Endothelial cell of hepatic sinusoid (primary cell): ENCODE measurements around the gene MON1A.

Experiments used
- in situ Hi-C: cut with HindIII; loops from 2 replicates; pipeline ENCODE4 v1.10.0; 2017; ENCODE audit warnings: low sequenced_read_pairs

MON1A gene

DNA sequence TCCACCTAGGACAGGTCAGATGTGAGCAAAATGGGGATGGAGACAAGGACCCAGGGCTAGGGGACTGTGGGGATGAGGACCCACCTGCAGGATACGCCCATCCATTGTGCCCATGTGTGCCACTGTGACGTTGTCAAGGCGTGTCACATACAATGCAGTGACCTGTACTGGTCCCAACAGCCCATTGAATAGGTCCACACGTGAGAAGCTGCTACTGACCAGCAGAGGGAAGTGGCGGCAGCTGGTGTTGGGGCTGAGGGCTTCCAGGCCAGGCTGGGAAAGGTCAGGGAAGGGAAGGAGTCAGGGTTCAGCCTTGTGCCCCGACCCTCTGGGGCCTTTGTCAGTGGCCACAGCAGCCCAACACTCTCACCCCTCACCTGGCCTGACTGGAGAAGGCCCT is 30.6 kb downstream of the MON1A start:
- in situ Hi-C loops, result no loop called here

DNA sequence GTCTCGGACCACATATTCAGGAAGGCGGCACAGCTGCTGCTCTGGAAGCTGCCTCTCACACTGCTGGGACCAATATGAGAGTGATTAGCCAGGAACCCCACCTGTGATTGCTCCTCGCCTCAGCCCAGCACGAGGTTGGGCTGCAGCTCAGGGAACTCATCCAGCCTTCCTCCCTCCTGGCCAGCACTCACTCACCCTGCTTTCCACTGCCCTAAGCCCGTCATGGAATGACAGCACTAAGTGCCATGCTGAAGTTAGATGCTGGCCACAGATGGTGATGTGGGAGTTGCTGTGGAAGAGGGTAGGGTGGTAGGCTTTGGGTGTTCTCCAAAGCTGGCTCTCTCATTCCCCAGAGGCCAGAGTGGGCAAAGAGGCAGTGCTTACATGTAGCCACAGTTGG is 33.3 kb downstream of the MON1A start:
- in situ Hi-C loops, result no loop called here

GRCh38 chr3:49895791-49896190 is 33.8 kb downstream of the MON1A start:
- in situ Hi-C loops, result no loop called here

DNA sequence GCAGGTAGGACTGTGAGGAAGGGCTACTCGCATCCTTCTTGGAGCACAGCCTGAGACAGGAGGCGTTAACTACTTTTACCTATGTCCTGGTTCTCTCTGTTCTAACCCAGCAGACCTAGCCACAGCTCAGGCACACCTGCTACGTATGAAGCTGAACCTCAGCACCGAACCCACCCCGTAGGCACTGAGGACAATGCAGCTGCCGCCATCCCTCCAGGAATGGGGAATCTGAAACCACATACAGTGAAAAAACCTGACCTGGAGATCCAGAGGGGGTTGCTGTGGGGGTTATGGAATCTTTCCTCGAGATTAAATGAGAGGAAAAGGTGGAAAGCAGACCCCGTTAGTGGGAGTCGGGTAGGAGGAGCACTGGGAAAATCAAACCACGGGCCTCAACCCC is 40.3 kb downstream of the MON1A start:
- in situ Hi-C loops, result no loop called here

- in situ Hi-C loops, result no loop called here
Observed at GRCh38 chr3:49886922-49887265, 42.7 kb downstream of the MON1A start.

- in situ Hi-C loops, result no loop called here
Observed at GRCh38 chr3:49883998-49884397, 45.6 kb downstream of the MON1A start.

- in situ Hi-C loops, result no loop called here
Observed at GRCh38 chr3:49882166-49882565, 47.4 kb downstream of the MON1A start.

DNA sequence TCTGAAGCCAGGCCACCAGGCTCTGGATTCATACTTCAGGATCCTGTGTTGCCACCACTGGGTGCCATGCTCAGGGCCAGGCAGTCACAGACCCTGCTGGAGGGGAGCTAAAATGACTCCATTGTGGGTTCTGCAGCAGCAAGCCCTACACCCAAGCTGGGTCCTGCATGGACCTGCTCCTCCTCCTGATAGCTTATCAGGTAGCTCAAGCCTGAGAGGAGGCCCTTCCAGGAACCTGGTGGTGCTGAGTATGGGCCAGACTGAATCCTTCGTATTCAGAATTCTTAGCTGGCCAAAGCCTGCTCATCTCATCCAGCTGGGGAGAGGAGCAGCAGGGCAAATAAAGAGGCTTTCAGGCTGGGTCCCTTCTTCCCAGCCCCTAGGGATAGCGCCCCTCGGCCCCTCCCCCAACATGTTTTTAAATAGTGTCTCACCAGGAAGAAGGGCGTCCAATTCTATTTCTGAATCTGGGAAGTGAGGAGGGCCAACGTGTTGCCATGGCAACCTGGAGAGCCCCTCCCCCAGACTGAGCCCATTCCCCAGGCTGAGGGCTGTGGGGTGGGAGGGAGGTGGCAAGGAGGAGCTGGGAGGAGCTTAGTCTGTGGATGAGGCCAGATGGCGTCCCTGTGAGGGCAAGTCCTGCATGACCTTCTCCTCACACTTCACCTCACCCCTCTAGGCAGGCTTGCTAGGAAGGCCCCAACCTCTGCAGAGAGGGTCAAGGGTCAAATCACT is 48.9 kb downstream of the MON1A start:
- in situ Hi-C loops, result no loop called here

DNA sequence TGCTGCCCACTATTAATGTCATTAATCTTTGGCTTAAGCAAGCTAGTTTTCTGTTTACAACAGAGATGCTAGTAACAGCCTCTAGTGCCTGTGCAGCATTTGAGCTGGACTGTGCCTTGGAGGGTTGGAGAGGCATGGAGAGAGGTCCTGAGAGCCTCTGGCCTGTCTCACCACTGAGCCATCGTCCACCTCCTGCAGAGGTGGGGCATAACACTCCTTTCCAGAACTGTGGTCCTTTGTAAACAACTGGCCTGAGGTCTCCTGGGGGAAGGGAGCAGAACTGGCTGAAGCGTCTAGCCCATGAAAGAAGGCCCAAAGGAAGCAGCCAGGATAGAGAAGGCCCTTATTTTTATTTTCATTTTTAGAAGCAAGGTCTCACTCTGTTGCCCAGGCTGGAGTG is 49.9 kb downstream of the MON1A start:
- in situ Hi-C loops, result no loop called here

DNA sequence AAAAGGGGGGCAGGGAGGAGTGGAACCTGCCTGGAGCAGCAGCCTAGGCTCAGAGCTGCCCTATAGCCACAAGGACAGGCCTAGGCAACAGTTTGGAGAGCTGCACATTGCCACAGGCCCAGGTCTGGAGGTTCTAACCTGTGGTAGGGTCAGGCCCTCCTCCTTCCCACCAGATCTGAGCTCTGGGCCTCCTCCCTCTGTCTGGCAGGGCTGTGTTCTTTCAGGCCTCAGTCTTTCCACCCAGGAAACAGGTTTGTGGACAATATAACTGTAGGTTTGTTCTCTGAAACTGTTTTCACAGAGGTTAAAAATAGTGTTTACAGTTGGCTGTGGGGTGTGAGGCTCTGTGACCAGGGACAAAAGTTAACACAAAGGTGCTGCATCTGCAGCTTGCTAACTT is 50.9 kb downstream of the MON1A start:
- in situ Hi-C loops, result no loop called here

- in situ Hi-C loops, result no loop called here
Observed at GRCh38 chr3:49877716-49878115, 51.9 kb downstream of the MON1A start.

GRCh38 chr3:49876567-49876966 is 53.0 kb downstream of the MON1A start:
- in situ Hi-C loops, result no loop called here

- in situ Hi-C loops, result loop anchor here (25.0 kb wide), 2 partner anchors 89 to 164 kb away; no protein-coding TSS in a partner anchor
Observed at GRCh38 chr3:49873623-49874022, 56.0 kb downstream of the MON1A start.

DNA sequence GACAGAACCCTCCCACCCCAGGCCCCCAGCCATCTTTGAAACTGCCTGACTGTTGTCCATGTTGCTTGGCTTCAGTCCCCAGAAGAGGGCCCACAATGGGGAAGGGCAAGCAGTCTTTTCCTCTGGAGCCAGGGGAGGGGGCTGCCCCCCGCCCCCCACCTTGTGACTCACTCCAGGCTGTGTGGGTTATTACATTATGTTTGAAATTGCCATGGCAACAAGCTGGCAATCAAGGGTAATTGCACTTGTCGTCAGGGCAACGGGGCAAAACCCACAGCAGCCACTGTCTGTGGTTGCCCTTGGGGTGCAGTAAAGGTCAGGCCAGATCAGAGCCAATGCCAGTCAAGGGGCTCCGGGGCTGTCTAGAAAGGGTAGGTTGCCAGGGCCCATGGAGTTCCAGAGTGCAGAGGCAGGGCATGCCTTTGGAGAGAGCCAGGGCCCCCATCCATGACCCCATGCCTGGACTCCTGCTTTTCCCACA is 56.8 kb downstream of the MON1A start:
- in situ Hi-C loops, result loop anchor here (25.0 kb wide), 2 partner anchors 89 to 164 kb away; no protein-coding TSS in a partner anchor

DNA sequence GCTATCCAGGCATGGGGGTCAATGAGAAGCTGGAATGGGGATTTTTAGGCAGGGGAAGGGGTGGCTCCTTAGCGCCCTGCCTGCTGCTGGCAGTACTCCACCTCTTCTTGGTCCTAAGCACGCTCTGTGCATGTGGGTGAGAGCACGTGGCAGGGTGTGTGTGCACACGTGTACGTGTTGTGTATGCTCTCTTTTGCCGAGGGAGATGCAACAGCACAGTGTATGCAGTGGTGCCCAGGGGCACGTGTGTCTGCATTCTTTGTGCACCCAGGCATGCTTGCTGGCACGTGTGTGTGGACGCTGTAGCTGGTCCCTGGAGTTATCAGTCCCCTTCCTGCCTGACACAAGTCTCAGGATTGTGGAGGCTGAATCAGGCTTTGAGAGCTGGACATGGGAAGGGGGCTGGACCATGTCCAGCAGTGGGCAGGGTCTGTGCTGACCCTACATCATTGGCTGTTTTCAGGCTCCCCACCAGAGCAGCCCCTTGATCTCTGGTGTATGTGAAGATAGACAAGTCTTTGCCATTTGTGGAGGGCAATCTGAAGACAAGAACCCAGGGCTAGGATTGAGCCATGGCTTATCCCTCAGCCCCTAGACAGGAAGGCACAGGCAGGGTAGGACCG is 58.0 kb downstream of the MON1A start:
- in situ Hi-C loops, result loop anchor here (25.0 kb wide), 2 partner anchors 91 to 166 kb away; no protein-coding TSS in a partner anchor

DNA sequence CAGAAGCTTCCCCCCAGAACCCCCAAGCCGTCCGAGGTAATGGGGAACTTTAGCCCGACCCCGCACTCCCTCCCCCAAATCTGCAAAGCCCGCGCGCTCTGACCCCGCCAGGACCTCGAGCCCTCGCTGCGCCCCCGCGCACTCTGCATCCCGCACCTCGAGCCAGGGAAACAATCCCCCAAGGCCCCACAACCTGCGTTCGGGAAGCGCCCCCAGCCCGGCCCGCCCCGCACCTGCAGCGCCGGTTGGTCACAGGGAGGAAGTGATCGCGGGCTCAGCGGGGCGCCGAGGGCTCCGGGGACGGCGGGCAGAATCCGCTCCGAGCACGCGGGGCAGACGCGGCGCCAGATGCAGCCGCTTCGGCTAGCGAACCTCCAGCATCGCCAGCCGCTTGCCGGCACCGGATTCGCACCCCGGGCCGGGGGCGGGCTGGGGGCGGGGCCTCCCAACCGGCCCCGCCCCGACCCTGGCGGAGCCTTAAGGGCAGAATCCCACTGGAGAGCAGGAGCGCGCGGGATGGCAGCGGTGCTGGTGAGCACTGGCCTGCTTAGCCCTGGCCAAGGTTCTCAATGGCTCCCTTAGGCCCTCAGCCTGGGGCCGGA is 60.0 kb downstream of the MON1A start, which contains the start of gene CAMKV:
TSS of gene CAMKV (minus strand) at position 382 of the 602 bp plus-strand sequence. CDS start 7,518 bp downstream, outside the sequence.
- in situ Hi-C loops, result loop anchor here (10.0 to 25.0 kb wide), 5 partner anchors 93 to 315 kb away; no protein-coding TSS in a partner anchor

GRCh38 chr3:49868862-49869466 is 60.6 kb downstream of the MON1A start:
- in situ Hi-C loops, result loop anchor here (10.0 to 25.0 kb wide), 5 partner anchors 93 to 316 kb away; no protein-coding TSS in a partner anchor

DNA sequence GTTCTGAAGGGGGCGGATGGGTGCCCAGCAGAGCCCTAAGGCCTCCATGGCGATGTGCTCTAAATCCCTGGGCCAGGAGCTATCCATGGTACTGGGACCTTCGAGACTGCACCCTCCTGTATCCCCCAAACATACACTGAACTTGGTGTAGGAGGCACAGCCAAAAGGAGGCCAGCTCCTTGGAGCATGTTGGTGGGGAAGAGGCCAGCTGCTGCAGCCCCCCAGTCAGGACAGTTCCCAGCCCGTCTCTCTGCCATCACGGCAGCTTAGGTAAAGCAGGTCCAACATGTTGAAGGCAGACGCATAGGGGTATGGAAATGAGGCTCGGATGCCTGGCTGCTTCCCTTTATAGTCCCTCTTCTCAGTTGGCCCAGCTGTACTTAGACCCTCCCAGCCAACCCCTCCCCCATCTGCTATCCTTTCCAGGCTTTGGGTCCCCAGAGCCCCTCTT is 61.7 kb downstream of the MON1A start:
- in situ Hi-C loops, result loop anchor here (10.0 to 25.0 kb wide), 5 partner anchors 93 to 317 kb away; no protein-coding TSS in a partner anchor

DNA sequence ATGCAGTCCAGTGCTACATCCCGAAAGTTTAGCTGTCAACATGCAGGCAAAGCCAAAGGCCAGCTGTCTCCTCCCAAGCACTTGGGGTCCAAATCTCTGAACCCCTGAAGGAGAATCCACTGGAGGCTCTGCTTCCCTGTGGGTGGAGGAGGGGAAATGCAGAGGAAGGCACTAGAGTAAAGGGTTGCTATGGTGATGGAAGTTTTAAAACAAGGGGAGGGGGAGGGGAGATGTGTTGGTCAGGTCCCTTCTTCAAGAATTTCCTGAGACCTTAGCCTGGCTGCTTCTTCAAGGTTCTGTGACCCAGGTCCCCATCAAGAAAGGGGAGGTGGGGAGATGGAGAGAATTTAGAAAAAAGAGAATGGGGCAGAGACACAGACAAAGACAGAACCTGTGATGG is 62.2 kb downstream of the MON1A start:
- in situ Hi-C loops, result loop anchor here (10.0 to 25.0 kb wide), 5 partner anchors 93 to 317 kb away; no protein-coding TSS in a partner anchor

GRCh38 chr3:49865198-49865784 is 64.3 kb downstream of the MON1A start:
- in situ Hi-C loops, result loop anchor here (10.0 to 25.0 kb wide), 5 partner anchors 90 to 320 kb away; no protein-coding TSS in a partner anchor
